Erythroblast (primary cell): ENCODE measurements around the gene CFAP58.

Experiments used
- GATA1 ChIP-seq: IDR thresholded peaks from 2 replicates; pipeline ENCODE4 v1.6.1; 2011; ENCODE audit warnings: low read depth, mild to moderate bottlenecking, control low read depth, low read length, moderate library complexity
- POLR2A ChIP-seq: IDR thresholded peaks from 2 replicates; pipeline ENCODE4 v1.6.1; 2011; ENCODE audit warnings: mild to moderate bottlenecking, low read length

DNA sequence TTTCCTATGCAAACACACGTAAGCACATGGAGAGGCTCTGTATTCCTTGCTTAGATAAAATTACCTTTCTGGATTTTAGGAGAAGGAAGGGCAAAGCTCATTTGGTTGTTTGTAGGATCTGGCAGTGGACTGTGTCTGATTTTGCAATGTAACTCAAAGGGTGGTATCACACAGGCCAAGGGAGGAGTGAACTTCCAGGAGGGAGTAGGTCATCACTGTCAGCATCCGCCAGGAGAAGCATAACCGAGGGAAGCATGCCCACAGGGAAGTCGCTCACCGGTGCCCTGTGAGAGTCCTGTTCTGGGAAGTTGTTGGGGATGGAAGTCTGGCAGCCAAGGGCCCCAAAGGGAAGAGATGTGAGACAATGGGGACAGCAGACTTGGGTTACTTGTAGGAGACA lies 74.4 kb downstream of the CFAP58 start:
- TF ChIP-seq POLR2A (no peak), GATA1 (no peak)
